Placental epithelial cell (primary cell): ENCODE data around the gene RAB5B. TPM values are rescaled to one million over a fixed set of nuclear protein-coding genes. Genes with fewer than 3 reads are reported as not detected.

Experiments
- total RNA-seq: library from RNA; depleted of rRNA; stranded (reverse); fragments of >200 nt; gene quantifications from 2 replicates; pipeline ENCODE4 v1.2.3, GENCODE V29; 2012

The RAB5B gene, protein sequence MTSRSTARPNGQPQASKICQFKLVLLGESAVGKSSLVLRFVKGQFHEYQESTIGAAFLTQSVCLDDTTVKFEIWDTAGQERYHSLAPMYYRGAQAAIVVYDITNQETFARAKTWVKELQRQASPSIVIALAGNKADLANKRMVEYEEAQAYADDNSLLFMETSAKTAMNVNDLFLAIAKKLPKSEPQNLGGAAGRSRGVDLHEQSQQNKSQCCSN
- total RNA-seq: 87.6 and 122 TPM in 2 replicates

DNA sequence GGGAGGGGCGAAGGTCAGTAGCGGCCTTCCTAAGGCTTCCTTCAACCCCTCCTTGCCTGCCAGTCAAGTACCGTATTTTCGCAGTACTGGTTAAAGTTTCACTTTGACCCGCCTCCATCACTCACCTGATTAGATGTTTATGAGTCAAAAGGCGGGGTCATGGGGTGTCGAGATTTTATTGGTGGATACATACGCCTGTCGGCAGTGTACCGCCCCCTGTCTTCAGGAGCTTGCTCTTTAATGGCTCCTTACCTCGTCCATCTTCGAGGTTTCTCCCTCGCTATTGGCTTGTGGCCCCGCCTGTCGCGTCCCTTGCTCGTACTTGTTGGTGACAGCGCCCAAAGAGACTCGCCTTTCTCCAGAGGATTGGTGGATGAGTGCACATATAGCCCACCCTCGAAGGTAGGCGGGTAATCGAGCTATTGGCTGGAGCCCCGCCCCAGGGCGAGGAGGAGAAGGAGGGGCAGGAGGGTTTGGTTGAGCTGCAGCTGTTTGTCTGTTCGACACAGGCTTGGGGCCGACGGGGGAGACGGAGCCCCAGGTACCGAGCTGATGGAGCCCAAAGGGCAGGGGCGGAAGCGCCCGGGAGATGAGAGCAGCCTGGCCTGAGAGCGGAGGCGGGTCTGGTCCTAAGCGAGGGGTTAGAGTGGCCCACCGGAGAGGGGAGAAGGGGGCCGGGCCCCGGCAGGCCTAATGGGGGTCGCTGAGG, at the start of gene RAB5B:
Gene RAB5B, plus strand, starts transcription at position 480 of the 709 bp plus-strand sequence. CDS start 12,883 bp downstream, outside the sequence.

DNA sequence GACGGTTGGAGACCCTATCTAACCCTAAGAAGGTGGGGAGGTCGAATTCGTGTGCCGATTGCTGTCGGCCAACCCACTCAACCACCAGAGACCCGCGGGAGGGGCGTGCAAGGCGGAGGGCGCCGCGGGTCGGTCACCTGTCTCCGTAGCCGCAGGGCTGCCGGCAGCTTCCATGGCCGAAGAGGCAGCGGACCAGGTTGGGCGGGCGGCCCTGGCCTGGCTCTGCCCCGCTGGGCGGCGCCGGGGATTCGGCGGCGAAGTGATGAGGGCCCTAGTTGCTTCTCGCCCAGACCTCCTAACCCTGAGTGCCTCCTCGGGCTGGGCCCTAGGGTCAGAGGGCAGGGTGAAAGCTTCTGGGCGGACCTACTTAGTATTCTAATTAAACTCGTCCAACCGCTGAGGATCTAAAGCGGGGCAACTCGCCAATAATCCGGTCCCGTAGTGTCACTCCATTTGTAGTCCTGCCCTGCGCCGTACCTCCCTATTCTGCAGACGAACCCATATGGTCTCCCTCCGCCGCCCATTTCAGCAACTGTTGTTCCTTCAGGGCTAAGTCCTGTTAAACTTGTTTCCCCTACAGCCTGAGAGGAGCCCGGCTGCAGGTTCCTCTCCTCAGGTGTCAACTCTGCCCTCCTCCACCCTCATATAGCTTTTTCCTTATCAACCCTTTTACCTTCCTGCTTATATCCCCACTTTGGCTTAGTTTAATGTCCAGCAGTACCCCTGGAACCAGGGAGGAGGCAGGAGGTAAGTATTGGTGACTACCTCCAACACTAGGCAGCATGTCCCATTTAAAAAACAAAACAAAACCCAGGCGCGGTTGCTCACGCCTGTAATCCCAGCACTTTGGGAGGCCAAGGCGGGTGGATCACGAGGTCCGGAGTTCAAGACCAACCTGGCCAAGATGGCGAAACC, 46.0 kb upstream of the RAB5B start, which contains the start of gene PYM1:
Gene PYM1, minus strand, starts transcription at position 307 of the 915 bp plus-strand sequence. Its CDS starts 133 bp downstream, at position 174.

DNA sequence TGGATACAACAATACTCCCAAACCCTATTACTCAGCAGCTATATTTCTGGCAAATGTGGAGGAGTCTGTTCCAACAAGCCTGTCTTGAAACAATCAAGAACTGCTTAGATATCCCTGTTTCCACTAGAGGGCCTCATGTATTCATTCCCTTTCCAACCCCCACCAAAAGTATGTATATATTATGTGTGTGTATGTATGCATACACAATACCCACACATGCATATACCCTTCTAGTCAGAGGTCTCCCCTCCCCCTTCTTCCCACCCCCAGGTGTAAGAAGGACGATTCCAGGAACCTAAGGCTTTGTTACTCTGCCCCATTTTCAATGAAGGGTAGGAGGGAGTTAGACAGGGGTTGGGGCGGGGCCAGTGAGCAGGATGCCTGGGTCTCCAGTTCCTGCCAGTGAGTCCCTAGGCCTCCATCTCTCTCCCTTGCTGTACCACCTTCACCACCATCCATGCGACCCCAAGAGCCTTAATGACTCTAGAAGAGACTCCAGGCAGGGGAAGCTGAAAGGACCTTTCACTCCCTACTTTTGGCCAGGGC, 43.0 kb upstream of the RAB5B start, which contains the start of gene DGKA:
Gene DGKA, plus strand, starts transcription at position 392 of the 546 bp plus-strand sequence. CDS start 5,342 bp downstream, outside the sequence.

DNA sequence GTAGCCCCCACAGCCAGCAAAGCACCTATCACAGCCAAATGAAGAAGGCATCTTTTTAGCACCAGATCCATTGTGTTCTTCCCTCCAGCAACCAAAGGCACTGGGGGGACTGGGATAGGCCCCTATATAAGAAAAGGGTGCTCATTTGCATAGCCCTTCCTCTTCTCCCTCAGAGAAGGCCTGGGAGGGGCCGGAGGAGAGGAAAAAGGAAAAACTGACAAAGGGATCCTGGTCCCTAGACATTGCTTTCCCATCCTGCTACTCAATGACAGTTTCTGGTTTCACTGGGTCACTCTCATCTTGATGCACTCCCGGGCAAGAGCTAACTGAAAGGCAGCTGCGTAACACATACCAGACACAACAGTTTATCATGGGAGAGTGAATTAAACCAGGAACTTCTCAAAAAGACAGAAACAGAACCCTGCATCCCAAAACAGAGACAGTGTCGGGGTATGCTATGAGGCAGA, 7.9 kb upstream of the RAB5B start, which contains the start of gene PMEL:
Gene PMEL, minus strand, starts transcription at position 102 of the 467 bp plus-strand sequence. Its CDS starts 31 bp downstream, at position 71.

DNA sequence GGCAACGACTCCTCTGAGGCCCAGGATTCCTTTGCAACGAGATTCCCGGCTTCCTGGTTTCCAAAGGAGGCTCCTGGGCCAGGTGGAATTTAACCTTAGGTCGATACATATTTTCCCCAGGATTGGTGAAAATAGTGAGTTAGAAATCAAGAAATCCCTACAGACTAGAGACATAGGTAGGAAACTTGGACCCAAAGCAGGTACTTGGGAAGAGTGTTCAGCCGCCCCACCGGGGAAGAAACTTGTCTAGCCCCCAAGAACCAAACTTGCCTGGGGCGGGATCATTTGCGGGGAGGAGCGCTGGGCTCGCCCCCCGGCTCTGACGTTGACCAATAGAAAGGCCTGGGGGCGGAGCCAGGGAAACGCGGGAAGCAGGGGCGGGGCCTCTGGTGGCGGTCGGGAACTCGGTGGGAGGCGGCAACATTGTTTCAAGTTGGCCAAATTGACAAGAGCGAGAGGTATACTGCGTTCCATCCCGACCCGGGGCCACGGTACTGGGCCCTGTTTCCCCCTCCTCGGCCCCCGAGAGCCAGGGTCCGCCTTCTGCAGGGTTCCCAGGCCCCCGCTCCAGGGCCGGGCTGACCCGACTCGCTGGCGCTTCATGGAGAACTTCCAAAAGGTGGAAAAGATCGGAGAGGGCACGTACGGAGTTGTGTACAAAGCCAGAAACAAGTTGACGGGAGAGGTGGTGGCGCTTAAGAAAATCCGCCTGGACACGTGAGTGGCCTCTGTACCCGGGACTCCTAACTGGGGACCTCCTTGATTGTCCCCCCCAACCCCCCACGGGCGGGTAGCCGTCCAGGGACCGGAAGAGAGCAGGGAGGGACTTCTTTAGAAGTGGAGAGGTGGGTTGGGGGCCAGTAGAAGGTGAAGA, 7.2 kb upstream of the RAB5B start, which contains the start of gene CDK2:
Gene CDK2, plus strand, starts transcription at position 423 of the 874 bp plus-strand sequence. Its CDS starts 179 bp downstream, at position 602.

DNA sequence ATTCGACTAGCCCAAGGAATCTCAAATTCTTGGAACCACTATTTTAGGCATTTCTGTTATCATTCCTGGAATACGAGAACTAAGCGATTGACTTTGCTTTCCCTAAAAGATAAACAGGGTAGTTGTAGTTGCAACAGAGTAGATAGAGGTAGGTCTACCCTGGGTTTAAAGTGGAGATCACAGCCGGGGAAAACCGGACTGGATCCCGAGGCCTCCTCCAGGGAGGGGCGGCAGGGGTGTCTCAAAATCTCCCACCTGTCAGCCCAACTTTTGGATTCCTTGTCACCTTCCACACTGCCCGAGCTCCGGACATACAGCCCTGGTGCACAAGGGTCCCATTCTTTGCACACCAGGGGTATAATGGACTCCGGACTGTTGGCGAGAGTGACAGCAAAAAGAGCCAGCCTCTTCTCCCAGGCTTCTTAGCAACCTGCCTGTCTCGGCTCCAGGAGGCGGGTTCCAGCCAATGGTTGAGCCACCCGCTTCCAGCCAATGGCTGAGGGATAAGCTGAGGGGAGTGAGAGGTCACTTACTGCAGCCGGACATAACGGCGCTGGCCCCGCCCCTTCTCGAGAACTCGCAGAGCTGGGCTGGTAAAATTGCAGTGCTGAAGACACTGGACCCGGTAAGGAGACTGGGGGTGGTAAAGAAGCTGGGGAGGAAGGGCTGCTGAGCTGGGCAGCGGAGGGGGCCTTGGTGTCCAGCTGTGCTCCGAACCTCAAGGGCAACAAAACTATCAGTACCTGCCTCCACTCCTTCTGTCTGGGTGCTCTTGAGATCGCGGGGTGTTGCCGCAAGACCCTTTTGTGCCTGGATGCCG, 23.0 kb downstream of the RAB5B start, which contains the start of gene SUOX:
Gene SUOX, plus strand, starts transcription at position 562 of the 820 bp plus-strand sequence. CDS start 4,946 bp downstream, outside the sequence.

DNA sequence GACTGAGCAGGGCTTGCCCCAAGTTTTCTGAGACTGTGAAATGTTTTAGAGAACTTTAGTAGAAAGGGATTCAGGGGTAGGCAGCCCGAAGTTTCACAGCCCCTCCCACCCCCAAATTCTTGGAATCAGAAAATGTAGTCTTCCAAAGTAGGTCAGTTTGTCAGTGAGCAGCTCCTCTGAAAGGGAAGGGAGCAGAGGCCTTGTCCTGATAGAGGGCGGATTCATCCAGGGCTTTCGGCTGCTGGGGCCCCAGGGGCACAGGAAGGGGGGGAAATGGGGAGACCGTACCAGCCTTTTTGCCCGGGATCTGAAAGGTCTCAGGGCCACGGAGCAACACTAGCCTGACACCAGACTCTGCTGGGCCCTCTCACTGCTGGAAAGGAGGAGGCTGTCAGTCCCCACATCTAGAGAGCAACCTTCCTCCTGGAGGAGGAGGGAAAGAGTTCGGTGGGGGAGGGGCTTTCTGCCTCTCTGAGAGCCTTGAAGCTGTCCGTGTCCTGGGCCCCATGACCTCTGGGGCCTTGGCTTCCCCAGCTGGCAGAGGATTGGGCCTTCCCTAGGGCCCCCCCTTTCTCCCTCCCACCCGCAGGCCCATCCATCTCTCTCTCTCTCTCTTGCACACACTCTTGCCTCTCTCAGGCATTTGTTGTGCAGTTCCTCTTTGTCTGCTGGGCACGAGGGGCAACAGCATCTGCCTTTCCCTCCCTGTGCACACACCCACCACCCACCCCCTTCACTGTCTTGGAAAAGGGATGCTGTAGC, 46.7 kb downstream of the RAB5B start, which contains the start of gene IKZF4:
Gene IKZF4, plus strand, starts transcription at position 621 of the 762 bp plus-strand sequence. CDS start 451 bp downstream, outside the sequence.

DNA sequence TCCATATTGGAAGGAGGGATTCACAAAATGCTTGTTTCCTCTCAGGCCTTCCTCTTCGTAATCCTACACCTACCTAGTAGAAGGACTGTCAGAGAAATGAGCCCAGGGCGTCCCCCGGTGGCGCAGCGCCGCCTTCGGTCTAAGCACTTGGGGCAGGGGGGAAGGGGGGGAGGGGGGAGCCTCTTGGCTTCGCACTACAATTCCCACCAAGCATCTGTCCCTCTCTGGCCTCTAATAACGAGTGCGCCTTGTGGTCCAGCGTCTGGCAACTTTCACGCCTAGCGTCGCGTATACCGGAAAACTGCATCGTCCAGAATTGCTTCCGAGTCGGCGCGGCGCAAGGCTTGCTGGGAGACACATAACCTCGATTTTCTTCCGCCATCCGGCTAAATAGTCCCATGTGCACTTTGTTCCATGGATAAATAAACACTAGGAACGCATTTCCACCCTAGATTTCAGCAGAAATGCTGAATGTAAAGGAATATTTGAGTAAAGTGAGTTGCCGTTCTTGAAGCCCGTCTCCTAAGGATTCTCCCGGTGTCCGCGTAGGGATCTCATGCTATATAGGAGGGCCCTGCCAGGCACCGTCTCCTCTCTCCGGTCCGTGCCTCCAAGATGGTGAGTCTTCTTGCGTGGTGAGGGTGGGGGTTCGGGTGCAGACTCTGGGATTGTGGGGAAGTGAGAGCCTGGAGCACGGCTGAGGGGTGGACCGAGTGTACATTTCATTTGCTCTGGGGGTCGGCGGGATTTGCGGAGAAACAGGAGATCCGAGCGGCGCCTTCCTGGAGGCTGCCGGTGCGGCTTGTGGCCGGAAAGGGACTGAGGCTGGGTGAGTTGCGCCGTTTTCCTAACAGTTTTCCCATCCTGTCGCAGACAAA, 67.9 kb downstream of the RAB5B start, which contains the start of gene RPS26:
Gene RPS26, plus strand, starts transcription at position 367 of the 878 bp plus-strand sequence. Its CDS starts 249 bp downstream, at position 616.

Other genes starting within 250 kb of the RAB5B start
- gene CD63, start 245.1 kb upstream of the RAB5B start, total RNA-seq: 692 and 1,100 TPM in 2 replicates
- gene GDF11, start 231.0 kb upstream of the RAB5B start, total RNA-seq: 1.6 and 5.3 TPM in 2 replicates
- gene SARNP, start 156.4 kb upstream of the RAB5B start, total RNA-seq: 45.9 and 68.3 TPM in 2 replicates
- gene ORMDL2, start 156.0 kb upstream of the RAB5B start, total RNA-seq: 19.2 and 36.0 TPM in 2 replicates
- gene DNAJC14, start 144.5 kb upstream of the RAB5B start, total RNA-seq: 42.8 and 55.3 TPM in 2 replicates
- 4.7 and 4.9 TPM in 2 replicates for gene MMP19, start 131.1 kb upstream of the RAB5B start, total RNA-seq
- 20.7 and 33.4 TPM in 2 replicates for gene PYM1, start 46.2 kb upstream of the RAB5B start, total RNA-seq
- 143 and 269 TPM in 2 replicates for gene DGKA, start 42.9 kb upstream of the RAB5B start, total RNA-seq
- gene PMEL, start 8.0 kb upstream of the RAB5B start, total RNA-seq: 2.1 and 7.1 TPM in 2 replicates
- 50.5 and 62.8 TPM in 2 replicates for gene CDK2, start 7.2 kb upstream of the RAB5B start, total RNA-seq
- 17.7 and 21.8 TPM in 2 replicates for gene SUOX, start 23.2 kb downstream of the RAB5B start, total RNA-seq
- 0.79 and 2.1 TPM in 2 replicates for gene IKZF4, start 47.0 kb downstream of the RAB5B start, total RNA-seq
- gene RPS26, start 67.8 kb downstream of the RAB5B start, total RNA-seq: 265 and 520 TPM in 2 replicates
- 51.7 and 74.6 TPM in 2 replicates for gene ERBB3, start 106.1 kb downstream of the RAB5B start, total RNA-seq
- 96.2 and 117 TPM in 2 replicates for gene PA2G4, start 130.5 kb downstream of the RAB5B start, total RNA-seq
- 1,239 and 5,034 TPM in 2 replicates for gene RPL41, start 142.6 kb downstream of the RAB5B start, total RNA-seq
- gene ZC3H10, start 144.2 kb downstream of the RAB5B start, total RNA-seq: 5.9 and 6.0 TPM in 2 replicates
- gene ESYT1, start 154.2 kb downstream of the RAB5B start, total RNA-seq: 100 and 157 TPM in 2 replicates
- 53.4 and 63.1 TPM in 2 replicates for gene MYL6B, start 178.5 kb downstream of the RAB5B start, total RNA-seq
- gene MYL6, start 184.3 kb downstream of the RAB5B start, total RNA-seq: 928 and 1,710 TPM in 2 replicates
- 43.6 and 75.4 TPM in 2 replicates for gene SMARCC2, start 215.4 kb downstream of the RAB5B start, total RNA-seq
- gene RNF41, start 247.8 kb downstream of the RAB5B start, total RNA-seq: 67.9 and 98.9 TPM in 2 replicates